Measurements from ENCODE around the gene AHDC1. TPM values are rescaled to one million over a fixed set of nuclear protein-coding genes. Genes with fewer than 3 reads are reported as not detected.
"Not testable (repeated sequence)": the region's sequence is repeated elsewhere in the genome, so short reads cannot be mapped to it uniquely, and the experiment has no call there.

AHDC1 gene
- total RNA-seq, 4 donors from 2014 or later, result 7.5 to 12.9 (median 8.2) TPM

DNA sequence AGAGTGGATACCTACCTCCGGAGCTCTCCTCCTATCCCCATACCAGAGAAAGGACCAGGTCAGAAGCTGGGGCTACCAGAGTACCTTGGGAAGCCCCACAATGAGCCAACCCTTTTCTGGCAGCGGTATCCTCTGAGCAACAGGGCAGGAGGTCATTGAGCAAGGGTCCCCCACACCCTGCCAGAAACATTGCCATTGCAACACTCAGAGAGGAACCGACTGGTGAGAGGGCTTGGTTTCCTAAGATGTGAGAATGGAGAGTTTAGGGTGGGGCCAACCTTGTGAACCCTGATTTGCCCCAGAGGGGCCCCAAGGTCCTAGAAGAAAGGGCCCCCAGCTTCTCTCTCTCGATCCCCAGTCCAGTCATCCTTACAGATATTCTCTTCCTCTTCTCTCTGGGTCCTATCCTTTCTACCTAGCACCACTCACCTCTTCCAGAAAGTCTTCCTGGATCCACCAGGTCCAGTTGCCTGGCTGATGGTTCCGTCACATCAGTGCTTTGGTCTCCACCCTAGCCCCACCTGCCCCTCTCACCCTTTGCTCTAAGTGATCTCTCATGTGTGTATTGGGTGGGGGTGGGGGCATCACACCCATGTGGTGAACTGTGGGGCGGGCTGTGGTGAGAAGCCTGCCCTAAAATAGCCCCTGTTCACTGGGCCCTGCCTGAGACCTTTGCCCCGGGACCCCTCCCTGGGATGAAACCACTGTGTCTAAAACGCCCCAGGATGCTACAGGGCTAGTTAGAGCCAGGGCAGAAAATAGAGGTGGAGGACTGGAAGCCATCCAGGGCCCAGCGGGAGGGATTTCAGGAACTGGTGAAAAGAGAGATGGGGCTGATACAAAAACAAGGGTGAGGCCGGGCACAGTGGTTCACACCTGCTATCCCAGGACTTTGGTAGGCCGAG, 22.3 kb upstream of the AHDC1 start:
- no peak for DNase-seq (ENCODE audit: low spot score)
- TF ChIP-seq, protein P1, sequence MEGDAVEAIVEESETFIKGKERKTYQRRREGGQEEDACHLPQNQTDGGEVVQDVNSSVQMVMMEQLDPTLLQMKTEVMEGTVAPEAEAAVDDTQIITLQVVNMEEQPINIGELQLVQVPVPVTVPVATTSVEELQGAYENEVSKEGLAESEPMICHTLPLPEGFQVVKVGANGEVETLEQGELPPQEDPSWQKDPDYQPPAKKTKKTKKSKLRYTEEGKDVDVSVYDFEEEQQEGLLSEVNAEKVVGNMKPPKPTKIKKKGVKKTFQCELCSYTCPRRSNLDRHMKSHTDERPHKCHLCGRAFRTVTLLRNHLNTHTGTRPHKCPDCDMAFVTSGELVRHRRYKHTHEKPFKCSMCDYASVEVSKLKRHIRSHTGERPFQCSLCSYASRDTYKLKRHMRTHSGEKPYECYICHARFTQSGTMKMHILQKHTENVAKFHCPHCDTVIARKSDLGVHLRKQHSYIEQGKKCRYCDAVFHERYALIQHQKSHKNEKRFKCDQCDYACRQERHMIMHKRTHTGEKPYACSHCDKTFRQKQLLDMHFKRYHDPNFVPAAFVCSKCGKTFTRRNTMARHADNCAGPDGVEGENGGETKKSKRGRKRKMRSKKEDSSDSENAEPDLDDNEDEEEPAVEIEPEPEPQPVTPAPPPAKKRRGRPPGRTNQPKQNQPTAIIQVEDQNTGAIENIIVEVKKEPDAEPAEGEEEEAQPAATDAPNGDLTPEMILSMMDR (IDR thresholded peaks at IDR 0.05), result no peak
- no peak for ATAC-seq (ENCODE audit: low FRiP score)

DNA sequence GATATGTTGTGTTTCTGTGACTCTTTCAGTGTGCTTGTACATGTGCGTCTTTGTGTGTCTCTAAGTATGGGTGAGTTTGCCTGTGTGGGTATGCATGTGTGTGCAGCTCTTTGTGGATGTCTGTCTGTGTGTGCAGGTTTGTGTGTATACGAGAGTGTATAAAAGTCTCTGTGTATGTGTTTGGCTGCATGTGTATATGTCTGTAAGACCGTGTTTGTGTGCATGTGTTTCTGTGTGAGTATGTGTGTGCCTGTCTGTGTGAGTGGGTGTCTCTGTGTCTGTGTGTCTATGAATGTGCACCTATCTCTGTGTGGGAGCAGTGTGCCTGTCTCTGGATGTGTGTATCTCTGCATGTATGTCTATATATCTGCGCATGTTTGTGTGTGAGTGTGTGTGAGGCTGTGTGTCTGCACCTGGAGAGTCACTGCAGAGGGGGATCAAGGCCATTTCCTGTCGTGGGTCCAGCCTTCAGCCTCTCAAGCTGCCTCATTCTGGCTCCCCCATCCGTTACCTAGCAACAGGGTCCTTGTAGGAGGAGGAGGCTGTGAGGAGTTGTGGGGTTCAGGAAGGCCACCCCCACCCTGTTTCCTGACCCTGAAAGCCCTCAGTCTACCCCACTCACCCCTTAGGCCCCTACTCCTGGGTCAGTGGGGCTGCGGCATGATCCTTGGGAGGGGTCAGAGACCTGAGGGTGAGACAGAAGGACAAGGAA, 20.7 kb upstream of the AHDC1 start:
- ATAC-seq (ENCODE audit: low FRiP score) (no peak), DNase-seq (ENCODE audit: low spot score) (no peak)
- TF ChIP-seq, protein P1 (IDR thresholded peaks at IDR 0.05), result no peak

DNA sequence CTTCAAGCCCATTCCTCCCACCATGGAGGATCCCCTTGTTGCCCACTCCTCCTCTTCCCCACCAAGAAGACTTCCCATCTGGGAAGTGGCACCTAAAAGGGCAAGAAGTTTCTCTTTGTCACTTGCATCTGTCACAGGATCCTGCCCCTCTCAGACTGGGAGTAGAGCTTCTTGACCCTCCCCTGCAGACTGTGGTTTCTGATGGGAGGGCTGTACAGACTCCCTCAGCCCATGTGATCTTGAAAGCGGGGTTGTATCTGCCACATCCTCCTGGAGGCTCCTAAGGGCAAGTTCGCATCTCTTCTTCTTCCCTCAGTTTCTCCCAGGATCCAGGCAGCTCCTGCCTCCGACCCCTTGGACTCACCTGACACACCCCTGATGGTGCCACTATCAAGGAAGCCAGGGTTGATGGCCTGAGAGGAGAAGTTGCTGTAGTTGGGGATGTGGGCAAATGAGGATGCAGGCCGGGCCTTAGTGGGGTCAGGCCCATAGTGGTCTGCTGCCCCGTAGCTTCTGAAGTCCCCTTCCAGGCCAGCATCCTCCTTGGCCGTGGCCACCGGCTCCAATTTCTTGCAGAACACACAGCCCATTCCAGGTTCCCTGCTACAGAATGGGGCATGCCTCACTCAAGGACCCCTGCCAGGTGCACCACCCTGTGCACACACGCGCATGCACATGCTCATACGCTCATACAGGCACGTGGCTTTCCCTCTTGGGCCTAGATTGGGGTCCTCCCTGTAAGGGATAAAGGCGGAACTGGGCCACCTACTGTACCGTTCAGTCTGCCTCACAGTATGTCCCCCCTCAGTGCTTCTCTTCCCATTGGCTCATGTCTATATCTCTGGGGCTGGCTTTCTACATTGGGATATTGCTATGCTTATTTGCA, 19.6 kb upstream of the AHDC1 start:
- TF ChIP-seq, protein P1 (IDR thresholded peaks at IDR 0.05), result no peak
- no peak for ATAC-seq (ENCODE audit: low FRiP score)
- no peak for DNase-seq (ENCODE audit: low spot score)

DNA sequence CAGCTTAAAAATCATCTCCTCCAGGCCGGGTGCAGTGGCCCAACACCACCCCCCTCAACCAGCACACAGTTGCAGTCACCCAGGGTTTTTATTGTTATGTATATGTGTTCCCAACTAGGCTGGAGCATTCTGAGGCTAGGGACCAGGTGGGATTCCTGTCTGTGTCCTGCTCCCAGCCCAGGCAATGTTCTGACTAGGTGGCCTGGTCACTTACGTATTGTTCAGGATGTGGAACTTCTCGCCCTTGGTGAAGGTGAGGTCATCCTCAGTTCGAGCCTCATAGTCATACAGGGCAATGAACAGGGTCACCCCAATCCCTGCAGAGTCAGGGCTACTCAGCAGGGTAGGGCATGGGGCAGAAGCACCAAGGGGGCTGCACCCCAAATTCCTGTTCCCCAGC, 18.9 kb upstream of the AHDC1 start:
- ATAC-seq (ENCODE audit: low FRiP score) (no peak), DNase-seq (ENCODE audit: low spot score) (no peak)
- TF ChIP-seq, protein P1 (IDR thresholded peaks at IDR 0.05), result no peak

DNA sequence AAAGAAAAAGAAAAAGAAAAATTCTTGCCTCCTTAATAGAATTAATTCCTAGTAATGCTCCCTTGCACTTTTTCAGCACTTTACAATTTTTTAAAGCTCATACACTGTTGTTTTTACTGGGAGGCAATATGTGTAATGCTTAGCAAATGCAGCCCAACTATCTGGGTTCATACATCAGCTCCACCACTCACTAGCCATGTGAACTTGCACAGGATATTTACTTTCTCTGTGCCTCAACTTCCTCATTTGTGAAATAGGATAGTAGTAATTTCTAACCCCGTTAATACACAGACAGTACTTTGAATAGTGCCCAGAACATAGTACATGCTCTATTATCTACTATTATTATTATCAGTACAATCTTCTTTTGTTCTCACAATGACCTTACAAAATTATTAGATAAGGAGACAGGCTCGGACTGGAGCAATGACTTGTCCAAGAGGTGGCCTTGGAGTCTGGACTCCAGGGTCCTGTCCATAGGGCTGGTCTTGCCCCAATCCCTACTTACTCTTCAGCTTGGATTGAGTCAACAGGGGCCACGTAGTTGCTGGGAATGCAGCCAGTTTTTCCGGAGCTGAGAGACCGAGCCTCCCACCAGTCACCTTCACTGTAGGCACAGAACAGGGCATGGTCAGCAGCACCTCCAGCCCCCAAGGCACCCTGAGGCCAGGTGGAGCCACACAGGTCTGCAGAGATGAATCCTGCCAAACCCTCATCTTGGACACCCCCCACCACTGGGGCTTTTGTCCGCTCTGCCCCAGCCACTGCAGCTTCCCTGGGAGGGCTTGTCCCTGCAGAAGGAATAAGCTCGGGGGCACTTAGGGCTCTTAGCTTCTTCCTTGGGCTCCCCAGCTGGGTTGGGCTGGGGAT, 17.3 kb upstream of the AHDC1 start:
- no peak for ATAC-seq (ENCODE audit: low FRiP score)
- TF ChIP-seq, protein P1 (IDR thresholded peaks at IDR 0.05), result no peak
- no peak for DNase-seq (ENCODE audit: low spot score)

DNA sequence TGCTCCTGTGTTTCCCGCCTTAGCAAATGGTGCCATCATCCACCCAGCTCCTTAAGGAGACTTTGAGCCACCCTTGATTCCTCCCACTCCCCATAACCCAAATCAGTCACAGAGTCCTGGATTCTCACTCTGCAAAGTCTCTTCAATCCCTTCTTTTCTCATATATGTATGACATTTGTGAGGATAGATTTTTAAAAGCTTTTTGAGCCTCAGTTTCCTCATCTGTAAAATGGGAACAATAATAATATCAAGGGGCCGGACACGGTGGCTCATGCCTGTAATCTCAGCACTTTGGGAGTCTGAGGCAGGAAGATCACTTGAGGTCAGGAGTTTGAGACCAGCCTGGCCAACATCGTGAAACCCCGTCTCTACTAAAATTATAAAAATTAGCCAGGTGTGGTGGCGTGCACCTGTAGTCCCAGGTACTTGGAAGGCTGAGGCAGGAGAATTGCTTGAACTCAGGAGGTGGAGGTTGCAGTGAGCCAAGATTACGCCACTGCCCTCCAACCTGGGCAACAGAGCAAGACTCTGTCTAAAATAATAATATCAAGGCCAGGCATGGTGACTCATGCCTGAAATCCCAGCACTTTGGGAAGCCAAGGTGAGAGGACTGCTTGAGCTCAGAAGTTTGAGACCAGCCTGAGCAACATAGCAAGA, 16.0 kb upstream of the AHDC1 start:
- ATAC-seq (ENCODE audit: low FRiP score); DNase-seq (ENCODE audit: low spot score): not testable (repeated sequence)
